Adrenal gland (tissue), 12 donors: ENCODE measurements around the gene XIRP2. TPM values are rescaled to one million over a fixed set of nuclear protein-coding genes. Genes with fewer than 3 reads are reported as not detected.

Experiments
- DNase-seq, 7 donors: peaks; one replicate each; pipeline ENCODE4 v3.0.0-alpha.2; 2019 to 2020
- H3K27ac ChIP-seq, 5 donors: fragments of 200-600 bp; sonication (generic) in 4 of 5; 1 replicate in 3 of 5; 2 replicates in 2 of 5; pipeline versions ENCODE4 v1.5.1 to v1.8.0; 2016 to 2020; ENCODE audit warnings: mild to moderate bottlenecking in 1 of 5
- H3K27me3 ChIP-seq: fragments of 200-600 bp; 2 replicates; pipeline ENCODE4 v1.8.0; 2021
- H3K36me3 ChIP-seq, 2 donors: fragments of 200-600 bp; replicated peaks in 1 of 2; 1 replicate in 1 of 2; 2 replicates in 1 of 2; pipeline versions ENCODE4 v1.5.1 to v1.8.0; 2018 to 2022
- H3K4me1 ChIP-seq, 2 donors: fragments of 200-600 bp; replicated peaks in 1 of 2; 1 replicate in 1 of 2; 2 replicates in 1 of 2; pipeline versions ENCODE4 v1.5.1 to v1.8.0; 2018 to 2021
- H3K4me3 ChIP-seq, 4 donors: fragments of 200-600 bp; sonication (generic) in 3 of 4; one replicate each; pipeline ENCODE4 v1.5.1; 2016 to 2018
- H3K9me3 ChIP-seq, 3 donors: fragments of 200-600 bp; sonication (generic) in 1 of 3; replicated peaks in 1 of 3; 1 replicate in 2 of 3; 2 replicates in 1 of 3; pipeline versions ENCODE4 v1.5.1 to v1.8.0; 2016 to 2021
- CTCF ChIP-seq, 6 experiments: fragments of 450-650 bp in 4 of 6; fragments of 200-600 bp in 2 of 6; sonication (generic) in 1 of 6; IDR thresholded peaks; 1 replicate in 5 of 6; 2 replicates in 1 of 6; pipeline versions ENCODE4 v1.5.1 to v1.8.0; 2016 to 2021; ENCODE audit warnings: antibody characterized with exemption in 6 of 6, mild to moderate bottlenecking in 2 of 6, moderate library complexity in 1 of 6
- POLR2A ChIP-seq, 2 donors: fragments of 450-650 bp; IDR thresholded peaks; one replicate each; pipeline ENCODE4 v1.6.1; 2017; ENCODE audit warnings: antibody characterized with exemption in 2 of 2, mild to moderate bottlenecking in 2 of 2, moderate library complexity in 1 of 2
- WGBS, 4 donors: extraction: QIAGEN DNeasy Blood & Tissue Kit in 2 of 4; methylation state at CpG; one replicate each; pipeline versions ENCODE4 v1.1.5 to v1.1.7; 2013 to 2017; 5-methylcytosine and 5-hydroxymethylcytosine counted together
- intact Hi-C, 2 donors: fragments of 100-400 bp; cut with DNase I; formaldehyde crosslinking; loops; one replicate each; pipeline versions ENCODE4 v1.14.1 to v1.15.0; 2022 to 2023
- polyA plus RNA-seq, 3 donors: library from polyadenylated mRNA; stranded (reverse); fragments of 200-250 nt in 2 of 3; fragments of 350-450 nt in 1 of 3; fragmentation: Illumina TruSeq in 1 of 3; extraction: RNeasy Lipid Tissue Mini Kit (QIAGEN cat#74804) in 1 of 3; gene quantifications; one replicate each; pipeline ENCODE4 v1.2.3, GENCODE V29; 2013 to 2014
- total RNA-seq, 9 donors: library from RNA; depleted of rRNA in 4 of 9; stranded (reverse); fragments of >200 nt in 4 of 9; fragments of 120-200 nt in 1 of 9; fragmentation: NEBNext Ultra II Directional in 1 of 9; extraction: Animal tissue kit (Norgen Biotek cat#: 25700) in 1 of 9; gene quantifications; one replicate each; pipeline versions ENCODE4 v1.1.0 to v1.2.4, GENCODE V29; 2013 to 2023
- donor health status: healthy with polysubstance abuse.
- donor health status: Bipolar disorder and iron deficiency.
- donor health status: DM: yes; HTN: yes; CAD: no.
- donor health status: DM: no; HTN: no; CAD: no.
- donor health status: DM: no; HTN: no; CAD: no.
- donor health status: DM: yes; HTN: yes; CAD: no.

XIRP2 gene
- total and polyA plus RNA-seq, 12 donors, result 0.06 to 1.3 (median 0.17) TPM; not detected in 7

DNA sequence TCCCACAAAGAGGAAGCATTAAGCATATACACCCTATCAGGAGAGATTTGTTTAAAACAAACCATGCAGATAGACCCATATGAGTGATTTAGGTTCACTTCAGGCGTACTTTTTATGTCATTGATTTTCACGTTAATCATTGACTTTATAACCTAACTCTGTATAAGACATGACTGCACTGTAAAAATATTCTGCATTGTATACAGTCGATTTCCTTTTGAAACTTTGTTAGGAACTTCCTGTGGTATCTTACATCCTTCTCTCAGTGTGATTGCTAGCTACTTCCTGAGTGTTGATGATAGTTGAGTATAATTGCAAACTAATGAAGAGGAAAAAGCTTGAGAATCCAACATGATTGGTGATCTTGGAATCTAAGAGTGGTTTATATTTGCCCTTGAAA lies 69.4 kb downstream of the XIRP2 start:
- no peaks in the 10 kb centered on the region for H3K4me1 ChIP-seq
- no peak overlapping the region for H3K27ac ChIP-seq
- H3K36me3 ChIP-seq, result no peaks in the 10 kb centered on the region
- no peak for DNase-seq
- H3K4me3 ChIP-seq, result no peak overlapping the region
- whole genome bisulfite sequencing, 4 donors, result 41 to 68% (median 63%) methylated on average over 3 of the region's 3 CpGs
- TF ChIP-seq CTCF (IDR thresholded peaks at IDR 0.05) (no peak), POLR2A (IDR thresholded peaks at IDR 0.05) (no peak)
- intact Hi-C loops, result no loop called here
- no peaks in the 10 kb centered on the region for H3K27me3 ChIP-seq
- H3K9me3 ChIP-seq, result no peaks in the 10 kb centered on the region

DNA sequence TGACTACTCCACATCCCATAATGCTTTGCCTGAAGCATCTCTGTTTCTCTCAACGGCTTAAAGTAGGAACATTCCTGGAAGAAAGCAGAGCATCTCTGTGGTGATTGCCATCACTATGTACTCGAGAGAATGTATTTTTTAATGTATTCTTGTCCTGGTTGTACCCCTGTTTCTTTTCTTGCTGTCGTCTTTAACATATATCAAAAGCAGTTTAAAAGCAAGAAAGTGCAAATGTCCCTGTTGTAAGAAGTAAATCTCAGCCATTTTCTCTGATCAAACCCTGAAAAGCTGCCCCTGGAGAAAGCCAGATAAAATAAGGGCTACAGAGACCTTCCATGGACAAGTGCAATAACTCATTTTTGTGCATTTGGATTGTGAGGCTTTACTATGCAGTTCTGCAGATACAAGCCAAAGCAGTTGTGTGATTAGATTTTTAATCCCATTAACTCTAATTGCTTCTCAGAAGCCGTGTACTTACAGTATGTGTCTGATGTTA lies 70.8 kb downstream of the XIRP2 start:
- H3K27me3 ChIP-seq, result no peaks in the 10 kb centered on the region

GRCh38 chr2:166959556-166959955 lies 71.3 kb downstream of the XIRP2 start:
- Histone ChIP-seq H3K27ac (no peak overlapping the region), H3K9me3 (no peaks in the 10 kb centered on the region), H3K36me3 (no peaks in the 10 kb centered on the region), H3K4me3 (no peak overlapping the region), H3K27me3 (no peaks in the 10 kb centered on the region), H3K4me1 (no peaks in the 10 kb centered on the region)
- intact Hi-C loops, result no loop called here
- DNase-seq, result no peak
- 32 to 57% (median 49%) methylated on average over 1 of the region's 1 CpG for WGBS, 4 donors
- TF ChIP-seq CTCF (IDR thresholded peaks at IDR 0.05), result no peak
- no peak for TF ChIP-seq POLR2A (IDR thresholded peaks at IDR 0.05)

More for the DNA sequence above, 70.8 kb downstream of the XIRP2 start:
- Histone ChIP-seq H3K4me1 (no peaks in the 10 kb centered on the region), H3K36me3 (no peaks in the 10 kb centered on the region), H3K9me3 (no peaks in the 10 kb centered on the region), H3K27ac (no peak overlapping the region), H3K4me3 (no peak overlapping the region)
- intact Hi-C loops, result no loop called here
- DNase-seq, result no peak
- TF ChIP-seq POLR2A (IDR thresholded peaks at IDR 0.05) (no peak), CTCF (IDR thresholded peaks at IDR 0.05) (no peak)
- WGBS, 4 donors, result 38 to 48% (median 46%) methylated on average over 4 of the region's 4 CpGs

GRCh38 chr2:166960702-166961270 lies 72.5 kb downstream of the XIRP2 start:
- Histone ChIP-seq H3K9me3 (no peaks in the 10 kb centered on the region), H3K36me3 (no peaks in the 10 kb centered on the region), H3K27me3 (no peaks in the 10 kb centered on the region), H3K27ac (no peak overlapping the region), H3K4me1 (no peaks in the 10 kb centered on the region), H3K4me3 (no peak overlapping the region)
- intact Hi-C loops, result no loop called here
- no peak for DNase-seq
- TF ChIP-seq POLR2A (IDR thresholded peaks at IDR 0.05) (no peak), CTCF (IDR thresholded peaks at IDR 0.05) (no peak)
- WGBS, 4 donors, result 39 to 58% (median 47%) methylated on average over 2 of the region's 2 CpGs
